ENCODE data around the gene MRAP. TPM values are rescaled to one million over a fixed set of nuclear protein-coding genes. Genes with fewer than 3 reads are reported as not detected.

Gene MRAP
- total RNA-seq, 4 donors from 2014 or later, result not detected

- TF ChIP-seq POLR2A (IDR thresholded peaks at IDR 0.05) (no peak), POLR2AphosphoS5 (IDR thresholded peaks at IDR 0.05) (no peak), EP300 (IDR thresholded peaks at IDR 0.05) (no peak), CTCF (IDR thresholded peaks at IDR 0.05) (no peak)
- Histone ChIP-seq H3K27me3 (no peaks in the 10 kb centered on the region), H3K36me3 (peaks cover 3 to 100% of the 10 kb centered on the region in 2 donors), H3K4me3 (no peak overlapping the region), H3K4me1 (no peaks in the 10 kb centered on the region), H3K9me3 (no peaks in the 10 kb centered on the region), H3K27ac (no peak overlapping the region)
- no peak for ATAC-seq
- WGBS, 2 donors (ENCODE audit: low coverage in 1 of 2), result 81% methylated on average over 3 of the region's 6 CpGs; no CpG with 5 or more reads in 1 of the 2 donors
These were observed 21.4 kb downstream of the MRAP start for GRCh38 chr21:32320059-32320458.

GRCh38 chr21:32320726-32321125 is 22.1 kb downstream of the MRAP start:
- no peak for ATAC-seq
- H3K36me3 ChIP-seq, result peaks cover 3 to 99% of the 10 kb centered on the region in 2 donors
- no peak overlapping the region for H3K27ac ChIP-seq
- no peak overlapping the region for H3K4me3 ChIP-seq
- WGBS, 2 donors (ENCODE audit: low coverage in 1 of 2), result 90 to 93% methylated on average over 3 to 9 of the region's 13 CpGs
- no peaks in the 10 kb centered on the region for H3K27me3 ChIP-seq
- TF ChIP-seq CTCF (IDR thresholded peaks at IDR 0.05), result no peak
- TF ChIP-seq POLR2A (IDR thresholded peaks at IDR 0.05), result no peak
- TF ChIP-seq EP300 (IDR thresholded peaks at IDR 0.05), result no peak
- no peak for TF ChIP-seq POLR2AphosphoS5 (IDR thresholded peaks at IDR 0.05)
- no peaks in the 10 kb centered on the region for H3K9me3 ChIP-seq
- peaks cover 0 to 5% (median 0%) of the 10 kb centered on the region in 3 donors for H3K4me1 ChIP-seq

- Histone ChIP-seq H3K9me3 (no peaks in the 10 kb centered on the region), H3K27me3 (no peaks in the 10 kb centered on the region), H3K4me1 (peaks cover 0 to 8% (median 0%) of the 10 kb centered on the region in 3 donors), H3K4me3 (no peak overlapping the region), H3K27ac (no peak overlapping the region), H3K36me3 (peaks cover 3 to 97% of the 10 kb centered on the region in 2 donors)
- TF ChIP-seq POLR2A (IDR thresholded peaks at IDR 0.05) (no peak), CTCF (IDR thresholded peaks at IDR 0.05) (no peak), EP300 (IDR thresholded peaks at IDR 0.05) (no peak), POLR2AphosphoS5 (IDR thresholded peaks at IDR 0.05) (no peak)
- WGBS, 2 donors (ENCODE audit: low coverage in 1 of 2), result 100% methylated on average over 4 of the region's 13 CpGs; no CpG with 5 or more reads in 1 of the 2 donors
- ATAC-seq, result no peak
These were observed 22.8 kb downstream of the MRAP start for GRCh38 chr21:32321480-32321879.

- H3K4me1 ChIP-seq, result peaks cover 0 to 8% (median 0%) of the 10 kb centered on the region in 3 donors
- TF ChIP-seq EP300 (IDR thresholded peaks at IDR 0.05), result no peak
- no peak for TF ChIP-seq CTCF (IDR thresholded peaks at IDR 0.05)
- no peak for TF ChIP-seq POLR2A (IDR thresholded peaks at IDR 0.05)
- no peak for ATAC-seq
- H3K27ac ChIP-seq, result no peak overlapping the region
- no peaks in the 10 kb centered on the region for H3K9me3 ChIP-seq
- 94 to 96% methylated on average over 9 to 10 of the region's 12 CpGs for WGBS, 2 donors (ENCODE audit: low coverage in 1 of 2)
- H3K4me3 ChIP-seq, result no peak overlapping the region
- peaks cover 3 to 95% of the 10 kb centered on the region in 2 donors for H3K36me3 ChIP-seq
- H3K27me3 ChIP-seq, result no peaks in the 10 kb centered on the region
These were observed 23.4 kb downstream of the MRAP start for GRCh38 chr21:32322103-32322502.

GRCh38 chr21:32322676-32323075 is 24.0 kb downstream of the MRAP start:
- Histone ChIP-seq H3K36me3 (peaks cover 3 to 89% of the 10 kb centered on the region in 2 donors), H3K4me1 (peaks cover 0 to 11% (median 0%) of the 10 kb centered on the region in 3 donors), H3K27ac (no peak overlapping the region), H3K9me3 (no peaks in the 10 kb centered on the region), H3K4me3 (no peak overlapping the region), H3K27me3 (no peaks in the 10 kb centered on the region)
- 90% methylated on average over 2 of the region's 10 CpGs; no CpG with 5 or more reads in 1 of the 2 donors for WGBS, 2 donors (ENCODE audit: low coverage in 1 of 2)
- no peak for ATAC-seq
- TF ChIP-seq POLR2AphosphoS5 (IDR thresholded peaks at IDR 0.05) (no peak), CTCF (IDR thresholded peaks at IDR 0.05) (no peak), EP300 (IDR thresholded peaks at IDR 0.05) (no peak), POLR2A (IDR thresholded peaks at IDR 0.05) (no peak)

All from gastroesophageal sphincter (tissue), 4 donors.